NCI-H2227 (cell line): ENCODE data around the gene PYGB.
"Not testable (repeated sequence)": the region's sequence is repeated elsewhere in the genome, so short reads cannot be mapped to it uniquely, and the experiment has no call there.

Source experiments
- DNase-seq: peaks from one replicate; lab custom pipeline; 2025; ENCODE audit not compliant: unreplicated experiment; lab: John Stamatoyannopoulos, UW

The PYGB gene

GRCh38 chr20:25325997-25326396 lies 78.1 kb downstream of the PYGB start:
- no peak for DNase-seq

- DNase-seq = no peak
Observed at GRCh38 chr20:25327521-25328235, 79.8 kb downstream of the PYGB start.

- DNase-seq = no peak
Observed at GRCh38 chr20:25328954-25329498, 81.1 kb downstream of the PYGB start.

- DNase-seq = not testable (repeated sequence)
Observed at GRCh38 chr20:25334972-25335371, 87.1 kb downstream of the PYGB start.

GRCh38 chr20:25336561-25337422 lies 88.9 kb downstream of the PYGB start:
- peak; percentile 31 for DNase-seq

GRCh38 chr20:25338112-25339023 lies 90.5 kb downstream of the PYGB start:
- DNase-seq = no peak

- DNase-seq = no peak
Observed at GRCh38 chr20:25339608-25340007, 91.7 kb downstream of the PYGB start.

- no peak for DNase-seq
Observed at GRCh38 chr20:25340380-25340779, 92.5 kb downstream of the PYGB start.

GRCh38 chr20:25341716-25342680 lies 94.1 kb downstream of the PYGB start:
- peak; percentile 21 for DNase-seq

- DNase-seq = no peak
Observed at GRCh38 chr20:25344634-25345033, 96.7 kb downstream of the PYGB start.

- no peak for DNase-seq
Observed at GRCh38 chr20:25345721-25346120, 97.8 kb downstream of the PYGB start.

GRCh38 chr20:25346349-25346748 lies 98.5 kb downstream of the PYGB start:
- no peak for DNase-seq
